SU-DHL-6 (cell line): ENCODE data around the gene ST3GAL5.

ENCODE experiments used
- H2AFZ ChIP-seq: fragments of 200-600 bp; sonication (generic); 2 replicates; pipeline ENCODE4 v1.6.1; 2014; ENCODE audit warnings: low read depth, mild to moderate bottlenecking, moderate library complexity, mixed read lengths, antibody characterized with exemption, low read length; ENCODE audit not compliant: severe bottlenecking
- H3F3A ChIP-seq: fragments of 200-600 bp; shearing (Covaris generic); 2 replicates; pipeline ENCODE4 v1.6.0; 2016; ENCODE audit warnings: antibody characterized with exemption, mild to moderate bottlenecking; ENCODE audit not compliant: insufficient read depth
- H3K27ac ChIP-seq: fragments of 200-600 bp; sonication (generic); 2 replicates; pipeline ENCODE4 v1.5.1; 2016; ENCODE audit warnings: low read depth, mild to moderate bottlenecking, low read length, moderate library complexity, mixed read lengths
- H3K27me3 ChIP-seq: fragments of 200-600 bp; sonication (generic), shearing (Covaris generic); 2 replicates; pipeline ENCODE4 v1.6.0; 2014; ENCODE audit warnings: mild to moderate bottlenecking, low read length
- H3K36me3 ChIP-seq: fragments of 200-600 bp; sonication (generic); 2 replicates; pipeline ENCODE4 v1.6.1; 2014; ENCODE audit warnings: mild to moderate bottlenecking, low read length, mixed read lengths
- H3K4me2 ChIP-seq: fragments of 300-600, 200-600 bp; shearing (Covaris generic), sonication (generic); 2 replicates; pipeline ENCODE4 v1.6.0; 2014; ENCODE audit warnings: low read length, low read depth, mild to moderate bottlenecking; ENCODE audit not compliant: poor library complexity, severe bottlenecking
- H3K4me3 ChIP-seq: fragments of 200-600 bp; sonication (generic); 2 replicates; pipeline ENCODE4 v1.5.1; 2014; ENCODE audit warnings: antibody characterized with exemption, low read length, mild to moderate bottlenecking, mixed read lengths; ENCODE audit not compliant: insufficient read depth, poor library complexity, severe bottlenecking
- H3K79me2 ChIP-seq: fragments of 200-600 bp; sonication (generic); 2 replicates; pipeline ENCODE4 v1.6.1; 2014; ENCODE audit warnings: mild to moderate bottlenecking, low read length, moderate library complexity; ENCODE audit not compliant: insufficient read depth
- H3K9ac ChIP-seq: fragments of 200-600 bp; sonication (generic); 2 replicates; pipeline ENCODE4 v1.7.0; 2014; ENCODE audit warnings: mild to moderate bottlenecking, low read length
- H3K9me2 ChIP-seq: fragments of 200-600 bp; sonication (generic); replicated peaks from 2 replicates; pipeline ENCODE4 v1.6.1; 2014; ENCODE audit warnings: low read length; ENCODE audit not compliant: insufficient read depth
- H3K9me3 ChIP-seq: fragments of 200-600 bp; sonication (generic); 2 replicates; pipeline ENCODE4 v1.6.1; 2014; ENCODE audit warnings: low read length, mixed read lengths; ENCODE audit not compliant: insufficient read depth
- H4K20me1 ChIP-seq: fragments of 200-600 bp; sonication (generic); 2 replicates; pipeline ENCODE4 v1.6.1; 2014; ENCODE audit warnings: low read depth, mild to moderate bottlenecking, antibody characterized with exemption, low read length, moderate library complexity, mixed read lengths
- CTCF ChIP-seq: fragments of 200-600 bp; sonication (generic); IDR thresholded peaks from one replicate; pipeline ENCODE4 v1.5.1; 2017; ENCODE audit warnings: antibody characterized with exemption, mild to moderate bottlenecking, low read length, moderate library complexity; ENCODE audit not compliant: insufficient read depth, poor library complexity, severe bottlenecking
- EZH2phosphoT487 ChIP-seq: fragments of 200-600 bp; sonication (generic), shearing (Covaris generic); conservative IDR thresholded peaks from 2 replicates; pipeline ENCODE4 v1.6.1; 2018; ENCODE audit warnings: mild to moderate bottlenecking, antibody characterized with exemption, low read length, moderate library complexity, mixed read lengths

Gene ST3GAL5

GRCh38 chr2:85892216-85892944 is 3.6 kb upstream of the ST3GAL5 start:
- TF ChIP-seq CTCF (no peak), EZH2phosphoT487 (no peak)

GRCh38 chr2:85890522-85891176 is 1.9 kb upstream of the ST3GAL5 start:
- Histone ChIP-seq H3K4me2 (no peak overlapping the region), H3F3A (peaks cover 12% of the 10 kb centered on the region; the same call in 1 of the 2 replicates), H3K27ac (no peak overlapping the region), H3K9me3 (no peaks in the 10 kb centered on the region), H3K36me3 (no peaks in the 10 kb centered on the region), H2AFZ (no peak overlapping the region), H3K79me2 (no peaks in the 10 kb centered on the region), H4K20me1 (no peaks in the 10 kb centered on the region), H3K9ac (no peak overlapping the region), H3K9me2 (no peaks in the 10 kb centered on the region), H3K27me3 (no peaks in the 10 kb centered on the region), H3K4me3 (no peak overlapping the region)
- TF ChIP-seq CTCF (no peak), EZH2phosphoT487 (no peak)

More at GRCh38 chr2:85892216-85892944, 3.6 kb upstream of the ST3GAL5 start:
- peaks cover 9% of the 10 kb centered on the region; the same call in 1 of the 2 replicates for H3F3A ChIP-seq
- H2AFZ ChIP-seq: no peak overlapping the region
- no peaks in the 10 kb centered on the region for H3K36me3 ChIP-seq
- H3K79me2 ChIP-seq: no peaks in the 10 kb centered on the region
- no peak overlapping the region for H3K27ac ChIP-seq
- H3K9me3 ChIP-seq: no peaks in the 10 kb centered on the region
- no peaks in the 10 kb centered on the region for H3K9me2 ChIP-seq
- H3K27me3 ChIP-seq: no peaks in the 10 kb centered on the region
- H4K20me1 ChIP-seq: no peaks in the 10 kb centered on the region
- H3K4me3 ChIP-seq: no peak overlapping the region
- H3K9ac ChIP-seq: no peak overlapping the region
- no peak overlapping the region for H3K4me2 ChIP-seq

GRCh38 chr2:85889627-85890281 is 964 bp upstream of the ST3GAL5 start:
- Histone ChIP-seq H2AFZ (peak overlapping the region; percentile 96), H3K36me3 (no peaks in the 10 kb centered on the region), H3K27ac (no peak overlapping the region), H3K9me2 (no peaks in the 10 kb centered on the region), H4K20me1 (no peaks in the 10 kb centered on the region), H3F3A (peaks cover 12% of the 10 kb centered on the region; the same call in 1 of the 2 replicates), H3K9me3 (no peaks in the 10 kb centered on the region), H3K27me3 (no peaks in the 10 kb centered on the region), H3K79me2 (no peaks in the 10 kb centered on the region), H3K9ac (peak overlapping the region; percentile 68), H3K4me2 (peak overlapping the region; percentile 88), H3K4me3 (peak overlapping the region; percentile 82)
- no peak for TF ChIP-seq CTCF
- no peak for TF ChIP-seq EZH2phosphoT487
